ENCODE results near the gene SHB.

- TF ChIP-seq CTCF (IDR thresholded peaks at IDR 0.05) (no peak), POLR2A (IDR thresholded peaks at IDR 0.05) (no peak)
Measured at GRCh38 chr9:38082446-38083287, 13.6 kb upstream of the SHB start.

All from thyroid gland (tissue), 4 donors.